Measurements from ENCODE around the gene NLN. TPM values are rescaled to one million over a fixed set of nuclear protein-coding genes. Genes with fewer than 3 reads are reported as not detected.

The NLN gene
- total RNA-seq, 4 donors from 2014 or later = 1.6 to 16.5 (median 9.0) TPM

DNA sequence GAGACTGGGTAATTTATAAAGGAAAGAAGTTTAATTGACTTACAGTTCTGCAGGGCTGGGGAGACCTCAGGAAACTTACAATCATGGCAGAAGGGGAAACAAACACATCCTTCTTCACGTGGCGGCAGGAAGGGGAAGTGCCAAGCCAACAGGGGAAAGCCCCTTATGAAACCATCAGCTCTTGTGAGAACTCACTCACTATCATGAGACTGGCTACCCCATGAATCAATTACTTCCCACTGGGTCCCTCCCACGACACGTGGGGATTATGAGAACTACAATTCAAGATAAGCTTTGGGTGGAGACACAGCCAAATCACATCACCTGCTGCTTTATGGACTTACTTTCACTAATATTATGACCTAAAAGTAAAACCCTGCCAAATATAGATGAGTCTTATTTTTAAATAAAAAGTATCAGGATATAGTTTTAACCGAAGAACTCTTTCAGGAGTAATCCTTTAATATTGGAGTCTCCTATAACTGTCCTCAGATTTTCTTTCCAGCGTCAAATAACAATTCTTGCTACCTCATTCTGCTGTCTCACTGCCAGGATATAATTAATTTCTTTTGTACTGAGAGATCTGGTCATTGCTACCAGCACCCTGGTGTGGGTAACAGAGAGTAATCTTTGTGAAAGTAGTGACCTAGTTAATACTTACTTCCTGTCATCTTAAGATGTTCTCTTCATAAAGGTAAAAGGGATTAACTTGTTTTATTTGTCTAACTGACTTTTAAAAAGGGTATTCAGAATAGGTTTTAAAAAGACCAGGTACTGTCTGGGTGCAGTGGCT, 68.6 kb downstream of the NLN start:
- H3K9me3 ChIP-seq = no peaks in the 10 kb centered on the region
- in situ Hi-C loops (cut with MboI; ENCODE audit: low pct_ligation_motif_present in 1 of 4, low pct_unique_long_range_greater_than_20kb in 1 of 4, low sequenced_read_pairs in 3 of 4) (no loop called here), intact Hi-C loops (cut with DNase I; ENCODE audit: low total_unique reads) (no loop called here)
- H3K27ac ChIP-seq = no peak overlapping the region
- no peaks in the 10 kb centered on the region for H3K4me1 ChIP-seq
- no peak overlapping the region for H3K4me3 ChIP-seq
- WGBS, 2 donors (ENCODE audit: low coverage in 1 of 2) = 67 to 79% methylated on average over 3 to 6 of the region's 6 CpGs
- no peaks in the 10 kb centered on the region for H3K27me3 ChIP-seq
- TF ChIP-seq, protein P1, sequence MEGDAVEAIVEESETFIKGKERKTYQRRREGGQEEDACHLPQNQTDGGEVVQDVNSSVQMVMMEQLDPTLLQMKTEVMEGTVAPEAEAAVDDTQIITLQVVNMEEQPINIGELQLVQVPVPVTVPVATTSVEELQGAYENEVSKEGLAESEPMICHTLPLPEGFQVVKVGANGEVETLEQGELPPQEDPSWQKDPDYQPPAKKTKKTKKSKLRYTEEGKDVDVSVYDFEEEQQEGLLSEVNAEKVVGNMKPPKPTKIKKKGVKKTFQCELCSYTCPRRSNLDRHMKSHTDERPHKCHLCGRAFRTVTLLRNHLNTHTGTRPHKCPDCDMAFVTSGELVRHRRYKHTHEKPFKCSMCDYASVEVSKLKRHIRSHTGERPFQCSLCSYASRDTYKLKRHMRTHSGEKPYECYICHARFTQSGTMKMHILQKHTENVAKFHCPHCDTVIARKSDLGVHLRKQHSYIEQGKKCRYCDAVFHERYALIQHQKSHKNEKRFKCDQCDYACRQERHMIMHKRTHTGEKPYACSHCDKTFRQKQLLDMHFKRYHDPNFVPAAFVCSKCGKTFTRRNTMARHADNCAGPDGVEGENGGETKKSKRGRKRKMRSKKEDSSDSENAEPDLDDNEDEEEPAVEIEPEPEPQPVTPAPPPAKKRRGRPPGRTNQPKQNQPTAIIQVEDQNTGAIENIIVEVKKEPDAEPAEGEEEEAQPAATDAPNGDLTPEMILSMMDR (IDR thresholded peaks at IDR 0.05) = no peak
- TF ChIP-seq POLR2A (IDR thresholded peaks at IDR 0.05) = no peak
- TF ChIP-seq EP300 (IDR thresholded peaks at IDR 0.05; ENCODE audit: low read depth) = no peak
- TF ChIP-seq POLR2AphosphoS5 (IDR thresholded peaks at IDR 0.05) = no peak
- peaks cover 0 to 3% (median 0%) of the 10 kb centered on the region in 4 donors for H3K36me3 ChIP-seq
- no peak for DNase-seq

- no peak for DNase-seq
- in situ Hi-C loops (cut with MboI; ENCODE audit: low pct_ligation_motif_present in 1 of 4, low pct_unique_long_range_greater_than_20kb in 1 of 4, low sequenced_read_pairs in 3 of 4) = no loop called here
- Histone ChIP-seq H3K9me3 (no peaks in the 10 kb centered on the region), H3K4me3 (no peak overlapping the region), H3K36me3 (no peaks in the 10 kb centered on the region), H3K4me1 (no peaks in the 10 kb centered on the region), H3K27ac (no peak overlapping the region), H3K27me3 (no peaks in the 10 kb centered on the region)
- 89% methylated on average over 12 to 17 of the region's 17 CpGs for WGBS, 2 donors (ENCODE audit: low coverage in 1 of 2)
- intact Hi-C loops (cut with DNase I; ENCODE audit: low total_unique reads) = no loop called here
- TF ChIP-seq EP300 (IDR thresholded peaks at IDR 0.05; ENCODE audit: low read depth) = no peak
- no peak for TF ChIP-seq POLR2A (IDR thresholded peaks at IDR 0.05)
- TF ChIP-seq POLR2AphosphoS5 (IDR thresholded peaks at IDR 0.05) = no peak
- TF ChIP-seq, protein P1 (IDR thresholded peaks at IDR 0.05) = no peak
Measured at GRCh38 chr5:65791712-65792673, 70.0 kb downstream of the NLN start.

DNA sequence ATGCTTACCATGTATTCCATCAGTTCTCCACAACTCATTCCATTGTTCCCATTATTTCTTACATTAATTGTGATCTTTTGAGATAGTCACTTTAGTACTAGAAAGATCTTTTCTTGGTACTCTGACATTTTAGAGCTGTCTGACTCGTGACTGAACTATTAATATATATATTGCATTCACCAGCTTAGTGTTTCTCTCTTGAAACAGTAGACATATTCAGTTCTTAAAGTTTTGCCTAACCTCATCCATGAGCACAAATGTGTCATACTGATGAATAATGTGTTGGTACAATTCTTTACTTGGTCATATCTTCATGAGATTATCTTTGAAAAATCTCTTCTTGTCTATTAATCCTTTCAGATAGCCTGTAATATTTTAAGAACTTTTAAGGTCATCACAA, 74.3 kb downstream of the NLN start:
- in situ Hi-C loops (cut with MboI; ENCODE audit: low pct_ligation_motif_present in 1 of 4, low pct_unique_long_range_greater_than_20kb in 1 of 4, low sequenced_read_pairs in 3 of 4) = no loop called here
- 67 to 89% methylated on average over 1 of the region's 1 CpG for WGBS, 2 donors (ENCODE audit: low coverage in 1 of 2)
- H3K9me3 ChIP-seq = no peaks in the 10 kb centered on the region

More for the DNA sequence above, 74.3 kb downstream of the NLN start:
- Histone ChIP-seq H3K27ac (no peak overlapping the region), H3K36me3 (no peaks in the 10 kb centered on the region), H3K27me3 (no peaks in the 10 kb centered on the region), H3K4me1 (no peaks in the 10 kb centered on the region), H3K4me3 (no peak overlapping the region)
- DNase-seq = no peak
- intact Hi-C loops (cut with DNase I; ENCODE audit: low total_unique reads) = no loop called here
- TF ChIP-seq, protein P1 (IDR thresholded peaks at IDR 0.05) = no peak
- TF ChIP-seq POLR2A (IDR thresholded peaks at IDR 0.05) = no peak
- TF ChIP-seq POLR2AphosphoS5 (IDR thresholded peaks at IDR 0.05) = no peak
- TF ChIP-seq EP300 (IDR thresholded peaks at IDR 0.05; ENCODE audit: low read depth) = no peak
